ENCODE measurements around the gene GAL3ST2.

DNA sequence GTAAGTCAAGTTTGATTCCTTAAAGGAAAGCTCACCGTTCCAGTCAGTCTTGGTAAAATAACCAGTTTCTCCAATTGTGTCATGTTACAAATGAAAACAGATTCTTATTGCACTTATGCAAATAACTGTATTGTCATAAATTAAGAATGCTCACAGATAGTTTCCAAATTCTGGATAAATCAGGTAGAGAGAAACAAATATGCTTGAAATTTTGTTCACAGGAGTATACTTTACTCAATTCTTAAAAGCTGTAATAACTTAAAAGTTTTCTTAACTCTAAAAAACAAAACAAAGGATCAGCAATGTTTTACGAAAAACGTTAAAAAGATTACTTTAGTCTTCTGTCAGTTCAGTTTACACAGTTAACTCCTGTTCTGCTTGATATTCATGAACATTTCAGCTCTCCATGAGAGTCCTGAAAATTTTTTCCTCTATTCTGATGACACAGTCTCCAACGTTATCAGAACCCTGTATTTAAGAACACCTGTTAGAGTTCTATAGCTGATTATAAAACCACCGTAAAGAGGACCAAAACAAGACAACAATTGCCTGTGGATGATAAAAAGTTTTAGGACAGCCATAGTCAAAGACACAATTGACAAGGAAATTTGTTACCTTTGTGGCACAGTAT lies 4.4 kb downstream of the GAL3ST2 start:
- TF ChIP-seq, protein P1, sequence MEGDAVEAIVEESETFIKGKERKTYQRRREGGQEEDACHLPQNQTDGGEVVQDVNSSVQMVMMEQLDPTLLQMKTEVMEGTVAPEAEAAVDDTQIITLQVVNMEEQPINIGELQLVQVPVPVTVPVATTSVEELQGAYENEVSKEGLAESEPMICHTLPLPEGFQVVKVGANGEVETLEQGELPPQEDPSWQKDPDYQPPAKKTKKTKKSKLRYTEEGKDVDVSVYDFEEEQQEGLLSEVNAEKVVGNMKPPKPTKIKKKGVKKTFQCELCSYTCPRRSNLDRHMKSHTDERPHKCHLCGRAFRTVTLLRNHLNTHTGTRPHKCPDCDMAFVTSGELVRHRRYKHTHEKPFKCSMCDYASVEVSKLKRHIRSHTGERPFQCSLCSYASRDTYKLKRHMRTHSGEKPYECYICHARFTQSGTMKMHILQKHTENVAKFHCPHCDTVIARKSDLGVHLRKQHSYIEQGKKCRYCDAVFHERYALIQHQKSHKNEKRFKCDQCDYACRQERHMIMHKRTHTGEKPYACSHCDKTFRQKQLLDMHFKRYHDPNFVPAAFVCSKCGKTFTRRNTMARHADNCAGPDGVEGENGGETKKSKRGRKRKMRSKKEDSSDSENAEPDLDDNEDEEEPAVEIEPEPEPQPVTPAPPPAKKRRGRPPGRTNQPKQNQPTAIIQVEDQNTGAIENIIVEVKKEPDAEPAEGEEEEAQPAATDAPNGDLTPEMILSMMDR (conservative IDR thresholded peaks at IDR 0.05; ENCODE audit: low read depth, low read length): no peak
- TF ChIP-seq EZH2 (IDR thresholded peaks at IDR 0.05; ENCODE audit: low read length, unreplicated experiment) (no peak), EZH2phosphoT487 (IDR thresholded peaks at IDR 0.05; ENCODE audit: borderline replicate concordance, low read length) (no peak)

Data from PC-3 (cell line).